Measurements from ENCODE around the gene IQGAP3.
A peak's percentile ranks its signal among the peaks of the same experiment; 100 is the strongest.

IQGAP3 gene

DNA sequence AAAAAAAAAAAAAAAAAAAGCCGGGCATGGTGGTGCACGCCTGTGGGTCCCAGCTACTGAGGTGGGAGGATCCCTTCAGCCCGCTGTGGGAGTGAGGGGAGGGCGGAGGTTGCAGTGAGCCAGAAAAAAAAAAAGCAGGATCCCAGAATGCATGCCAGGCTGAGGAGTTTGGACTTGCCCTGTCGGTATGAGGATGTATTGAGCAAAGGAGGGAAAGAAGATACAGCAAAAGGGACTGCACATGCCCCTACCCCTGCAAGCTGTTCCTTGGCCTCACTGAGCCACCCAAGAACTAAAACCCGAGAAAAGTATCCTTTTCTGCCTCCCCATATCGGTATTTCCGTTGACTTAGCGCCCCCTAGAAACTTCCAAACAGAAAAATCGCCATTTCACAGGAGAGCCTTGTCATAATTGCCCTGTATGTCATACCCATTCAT is 30.2 kb upstream of the IQGAP3 start:
- DNase-seq (ENCODE audit: low read depth in 1 of 2, low spot score in 1 of 2), result no peak
- no peak for TF ChIP-seq JUND (IDR thresholded peaks at IDR 0.05; ENCODE audit: low read depth)
- in situ Hi-C loops (cut with HindIII; ENCODE audit: low pct_unique_long_range_greater_than_20kb, low sequenced_read_pairs), result no loop called here

DNA sequence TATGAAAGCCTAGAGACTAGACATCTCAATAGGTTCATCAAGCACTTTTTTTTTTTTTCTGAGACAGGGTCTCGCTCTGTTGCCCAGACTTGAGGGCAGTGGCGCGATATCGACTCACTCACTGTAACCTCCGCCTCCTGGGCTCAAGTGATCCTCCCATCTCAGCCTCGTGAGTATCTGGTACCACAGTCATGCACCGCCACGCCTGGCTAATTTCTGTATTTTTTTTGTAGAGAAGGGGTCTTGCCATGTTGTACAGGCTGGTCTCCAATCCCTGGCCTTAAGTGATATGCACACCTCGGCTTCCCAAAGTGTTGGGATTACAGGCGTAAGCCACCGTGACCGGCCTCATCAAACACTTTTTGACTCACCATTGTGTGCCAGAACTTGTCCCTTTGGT is 29.5 kb upstream of the IQGAP3 start:
- in situ Hi-C loops (cut with HindIII; ENCODE audit: low pct_unique_long_range_greater_than_20kb, low sequenced_read_pairs), result no loop called here
- no peak for DNase-seq (ENCODE audit: low read depth in 1 of 2, low spot score in 1 of 2)
- TF ChIP-seq JUND (IDR thresholded peaks at IDR 0.05; ENCODE audit: low read depth), result no peak

DNA sequence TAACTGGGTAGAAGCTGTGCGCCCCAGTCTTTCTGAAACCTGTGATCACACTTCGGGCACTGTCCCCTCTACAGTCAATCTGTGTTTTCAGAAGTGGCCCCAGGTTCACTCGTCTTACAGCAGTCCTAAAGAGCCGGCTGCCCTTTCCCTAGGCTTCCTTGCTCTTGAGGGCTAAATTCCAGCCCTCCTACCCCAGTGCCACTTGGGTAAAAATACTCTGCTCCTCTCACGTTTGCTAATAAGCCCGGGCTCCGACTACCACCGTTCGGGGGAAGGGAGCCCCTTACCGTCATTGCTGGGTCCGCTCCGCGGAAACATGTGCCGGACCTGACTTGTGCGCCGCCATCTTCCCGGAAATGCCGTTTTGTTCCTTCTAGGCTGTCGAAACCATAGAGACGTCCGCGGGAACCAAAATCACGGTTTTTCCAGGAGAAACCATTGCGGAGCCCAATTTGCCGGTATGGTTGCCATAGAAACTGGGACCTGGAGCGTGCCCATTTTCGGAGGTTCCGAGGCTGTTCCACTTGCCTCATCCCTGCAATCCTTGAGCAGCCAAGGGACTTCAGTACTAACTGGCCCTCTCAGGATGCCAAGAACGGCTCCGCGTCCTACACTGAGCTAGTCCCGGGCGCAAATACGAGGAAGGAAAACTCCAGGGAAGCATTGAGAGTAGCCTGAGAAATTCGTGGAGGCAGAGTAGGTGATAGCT is 28.9 kb upstream of the IQGAP3 start, which contains the start of gene GPATCH4:
GPATCH4 (minus strand) TSS at position 358 of the 709 bp plus-strand sequence.
- peak; percentile 59 to 82 for DNase-seq (ENCODE audit: low read depth in 1 of 2, low spot score in 1 of 2)
- in situ Hi-C loops (cut with HindIII; ENCODE audit: low pct_unique_long_range_greater_than_20kb, low sequenced_read_pairs), result no loop called here
- no peak for TF ChIP-seq JUND (IDR thresholded peaks at IDR 0.05; ENCODE audit: low read depth)

DNA sequence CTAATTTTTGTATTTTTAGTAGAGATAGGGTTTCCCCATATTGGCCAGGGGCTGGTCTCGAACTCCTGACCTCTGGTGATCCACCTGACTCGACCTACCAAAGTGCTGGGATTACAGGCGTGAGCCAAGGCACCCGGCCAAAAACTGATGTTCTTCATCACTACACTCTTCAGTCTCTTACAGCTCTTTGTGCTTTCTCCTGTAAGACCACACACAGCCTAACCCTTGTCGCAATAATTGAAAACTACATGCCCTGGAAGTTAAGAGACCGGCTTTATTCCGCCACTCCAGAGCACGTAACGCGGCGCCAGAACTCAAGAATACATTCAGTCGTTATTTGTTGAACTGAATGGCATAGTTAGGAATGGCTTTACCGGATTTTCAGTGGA is 28.4 kb upstream of the IQGAP3 start:
- DNase-seq (ENCODE audit: low read depth in 1 of 2, low spot score in 1 of 2), result peak in 1 of 2 experiments; percentile 33
- no peak for TF ChIP-seq JUND (IDR thresholded peaks at IDR 0.05; ENCODE audit: low read depth)
- in situ Hi-C loops (cut with HindIII; ENCODE audit: low pct_unique_long_range_greater_than_20kb, low sequenced_read_pairs), result no loop called here

DNA sequence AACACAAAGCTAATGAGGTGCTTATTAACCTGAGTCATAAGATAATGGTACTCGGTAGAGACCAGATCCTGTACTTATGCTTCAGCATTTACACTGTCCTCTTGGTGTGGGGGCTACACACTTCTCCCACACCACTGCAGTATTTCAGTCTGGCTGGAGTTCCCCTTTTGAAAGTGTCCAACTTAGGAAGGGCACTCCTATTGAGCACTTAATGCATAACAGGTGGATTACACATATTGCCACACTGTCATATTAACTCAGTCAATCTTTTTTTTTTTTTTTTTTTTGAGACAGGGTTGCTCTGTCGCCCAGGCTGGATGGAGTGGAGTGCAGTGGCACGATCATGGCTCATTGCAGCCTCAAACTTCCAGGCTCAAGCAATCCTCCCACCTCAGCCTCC is 27.4 kb upstream of the IQGAP3 start:
- DNase-seq (ENCODE audit: low read depth in 1 of 2, low spot score in 1 of 2), result peak in 1 of 2 experiments; percentile 40
- TF ChIP-seq JUND (IDR thresholded peaks at IDR 0.05; ENCODE audit: low read depth), result no peak
- in situ Hi-C loops (cut with HindIII; ENCODE audit: low pct_unique_long_range_greater_than_20kb, low sequenced_read_pairs), result no loop called here

DNA sequence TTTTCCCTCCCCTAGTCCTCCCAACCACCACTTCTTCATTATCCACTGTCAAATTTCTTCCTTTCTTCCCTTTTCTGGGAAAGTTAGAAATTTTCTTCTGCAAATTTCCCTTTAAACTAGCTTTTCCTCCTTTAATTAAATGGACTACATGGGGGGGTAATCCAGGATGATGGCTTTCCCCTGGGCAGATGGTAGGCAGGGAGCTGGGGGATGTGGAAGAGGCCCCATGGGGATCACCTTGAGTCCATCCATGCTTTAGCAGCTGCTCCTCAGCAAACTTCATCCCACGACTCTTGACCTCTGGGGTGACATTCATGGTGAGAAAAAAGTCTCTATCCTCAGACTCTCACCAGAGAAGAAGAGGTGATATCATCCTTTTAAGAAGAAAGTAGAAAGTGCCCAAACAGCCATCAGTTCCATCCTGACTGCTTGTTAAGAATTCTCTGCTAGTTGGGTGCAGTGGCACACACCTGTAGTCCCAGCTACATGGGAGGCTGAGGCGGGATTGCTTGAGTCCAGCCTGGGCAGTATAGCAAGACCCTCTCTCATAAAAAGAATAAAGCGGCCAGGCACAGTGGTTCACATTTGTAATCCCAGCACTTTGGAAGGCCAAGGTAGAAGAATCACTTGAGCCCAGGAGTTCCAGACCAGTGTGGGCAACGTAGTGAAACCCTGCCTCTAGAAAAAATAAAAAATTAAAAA is 26.5 kb upstream of the IQGAP3 start:
- in situ Hi-C loops (cut with HindIII; ENCODE audit: low pct_unique_long_range_greater_than_20kb, low sequenced_read_pairs), result no loop called here
- no peak for TF ChIP-seq JUND (IDR thresholded peaks at IDR 0.05; ENCODE audit: low read depth)

DNA sequence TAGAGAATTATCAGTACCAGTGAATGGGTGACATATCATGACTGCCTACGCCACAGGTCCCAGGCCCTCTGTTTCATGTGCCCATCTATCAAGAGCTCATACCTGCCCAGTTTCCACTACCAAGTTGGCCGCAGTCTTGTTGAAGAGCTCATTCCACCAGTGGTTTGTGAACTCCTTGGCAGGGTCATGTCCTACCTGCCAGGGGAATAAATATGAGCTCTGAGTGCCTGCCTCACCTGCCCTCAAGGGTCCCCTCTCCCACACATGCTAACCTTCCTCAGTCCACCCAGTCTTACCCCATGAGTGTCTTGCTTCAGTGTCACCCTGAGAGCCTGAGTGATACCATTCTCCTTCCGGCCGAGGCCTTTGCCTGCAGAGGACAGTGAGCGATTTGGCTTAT is 25.8 kb upstream of the IQGAP3 start:
- no peak for TF ChIP-seq JUND (IDR thresholded peaks at IDR 0.05; ENCODE audit: low read depth)
- DNase-seq (ENCODE audit: low read depth in 1 of 2, low spot score in 1 of 2), result no peak

More for the DNA sequence above, 26.5 kb upstream of the IQGAP3 start:
- no peak for DNase-seq (ENCODE audit: low read depth in 1 of 2, low spot score in 1 of 2)

DNA sequence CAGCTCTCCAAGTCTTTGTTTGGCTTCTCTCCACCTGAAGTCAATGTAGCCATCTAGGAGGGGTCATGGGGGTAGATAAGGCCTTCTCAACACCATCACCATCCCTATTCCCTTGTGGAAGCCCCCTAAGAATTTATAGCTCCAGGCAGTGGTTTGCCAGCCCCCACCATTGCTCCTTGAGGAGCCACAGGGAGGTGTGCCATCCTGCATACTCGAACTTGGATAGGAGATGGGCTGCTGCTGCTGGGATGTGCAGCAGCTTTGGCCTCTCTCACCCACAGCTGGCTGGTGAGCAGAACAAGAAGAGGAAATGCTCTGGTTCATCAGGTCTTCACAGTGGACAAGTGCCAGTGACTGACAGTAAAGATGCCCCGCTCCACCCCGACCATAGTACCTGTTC is 24.1 kb upstream of the IQGAP3 start:
- no peak for TF ChIP-seq JUND (IDR thresholded peaks at IDR 0.05; ENCODE audit: low read depth)
- in situ Hi-C loops (cut with HindIII; ENCODE audit: low pct_unique_long_range_greater_than_20kb, low sequenced_read_pairs), result no loop called here

More for the DNA sequence above, 25.8 kb upstream of the IQGAP3 start:
- in situ Hi-C loops (cut with HindIII; ENCODE audit: low pct_unique_long_range_greater_than_20kb, low sequenced_read_pairs), result no loop called here

DNA sequence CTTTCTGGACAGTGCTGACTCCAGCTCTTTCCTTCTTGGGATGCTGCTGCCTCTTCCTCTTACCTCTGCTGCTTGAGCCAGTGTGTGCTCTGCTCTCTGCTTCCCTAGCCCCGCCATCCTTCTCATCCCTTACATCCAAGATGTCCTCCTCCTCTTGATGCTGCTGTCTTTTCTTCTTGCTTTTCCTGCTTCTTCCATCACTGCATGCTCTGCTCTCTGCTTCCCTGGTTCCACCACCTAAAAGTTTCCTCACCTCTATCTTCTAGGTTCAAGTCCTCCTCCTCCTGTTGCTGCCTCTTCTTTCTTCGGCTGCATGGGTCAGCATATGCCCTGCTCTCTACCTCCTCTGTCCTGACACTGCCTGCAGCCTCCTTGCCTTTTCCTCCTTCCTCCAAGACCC is 22.7 kb upstream of the IQGAP3 start:
- no peak for DNase-seq (ENCODE audit: low read depth in 1 of 2, low spot score in 1 of 2)
- no peak for TF ChIP-seq JUND (IDR thresholded peaks at IDR 0.05; ENCODE audit: low read depth)
- in situ Hi-C loops (cut with HindIII; ENCODE audit: low pct_unique_long_range_greater_than_20kb, low sequenced_read_pairs), result no loop called here

More for the DNA sequence above, 24.1 kb upstream of the IQGAP3 start:
- DNase-seq (ENCODE audit: low read depth in 1 of 2, low spot score in 1 of 2), result no peak

DNA sequence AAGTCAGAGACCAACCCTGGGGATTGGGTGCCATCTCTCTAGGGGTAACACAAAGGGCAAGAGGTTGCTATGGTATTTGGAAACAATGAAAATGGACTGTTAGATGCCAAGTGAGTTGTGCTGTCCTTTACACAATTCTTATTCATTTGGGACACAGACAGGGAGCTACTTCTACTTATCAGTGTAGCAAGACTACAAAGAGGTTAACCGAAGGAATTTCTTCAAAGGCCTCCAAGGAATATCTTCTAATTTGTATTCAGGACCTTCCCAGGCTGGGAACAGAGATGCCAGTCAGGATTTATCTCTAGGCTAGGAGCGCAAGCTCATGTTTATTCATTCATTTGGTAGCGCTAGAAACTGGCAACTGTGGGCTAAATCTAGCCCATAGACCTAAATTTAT is 21.8 kb upstream of the IQGAP3 start:
- TF ChIP-seq JUND (IDR thresholded peaks at IDR 0.05; ENCODE audit: low read depth), result no peak
- no peak for DNase-seq (ENCODE audit: low read depth in 1 of 2, low spot score in 1 of 2)
- in situ Hi-C loops (cut with HindIII; ENCODE audit: low pct_unique_long_range_greater_than_20kb, low sequenced_read_pairs), result no loop called here

DNA sequence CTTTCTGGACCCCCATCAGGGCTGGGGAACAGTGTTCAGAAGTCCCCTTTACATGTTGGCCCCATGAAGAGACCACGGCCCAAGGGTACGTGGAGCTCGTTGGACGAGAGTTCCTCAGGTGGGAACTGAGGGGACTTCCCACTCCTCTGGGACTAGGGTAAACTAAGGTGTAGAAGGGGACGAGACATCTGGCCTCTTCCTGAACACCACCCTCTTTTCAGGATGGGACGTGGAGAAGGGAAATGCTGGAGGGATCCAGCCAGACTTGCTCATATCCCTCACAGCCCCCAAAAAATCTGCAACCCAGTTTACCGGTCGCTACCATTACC is 21.3 kb upstream of the IQGAP3 start:
- TF ChIP-seq JUND (IDR thresholded peaks at IDR 0.05; ENCODE audit: low read depth), result no peak
- in situ Hi-C loops (cut with HindIII; ENCODE audit: low pct_unique_long_range_greater_than_20kb, low sequenced_read_pairs), result no loop called here
- no peak for DNase-seq (ENCODE audit: low read depth in 1 of 2, low spot score in 1 of 2)

DNA sequence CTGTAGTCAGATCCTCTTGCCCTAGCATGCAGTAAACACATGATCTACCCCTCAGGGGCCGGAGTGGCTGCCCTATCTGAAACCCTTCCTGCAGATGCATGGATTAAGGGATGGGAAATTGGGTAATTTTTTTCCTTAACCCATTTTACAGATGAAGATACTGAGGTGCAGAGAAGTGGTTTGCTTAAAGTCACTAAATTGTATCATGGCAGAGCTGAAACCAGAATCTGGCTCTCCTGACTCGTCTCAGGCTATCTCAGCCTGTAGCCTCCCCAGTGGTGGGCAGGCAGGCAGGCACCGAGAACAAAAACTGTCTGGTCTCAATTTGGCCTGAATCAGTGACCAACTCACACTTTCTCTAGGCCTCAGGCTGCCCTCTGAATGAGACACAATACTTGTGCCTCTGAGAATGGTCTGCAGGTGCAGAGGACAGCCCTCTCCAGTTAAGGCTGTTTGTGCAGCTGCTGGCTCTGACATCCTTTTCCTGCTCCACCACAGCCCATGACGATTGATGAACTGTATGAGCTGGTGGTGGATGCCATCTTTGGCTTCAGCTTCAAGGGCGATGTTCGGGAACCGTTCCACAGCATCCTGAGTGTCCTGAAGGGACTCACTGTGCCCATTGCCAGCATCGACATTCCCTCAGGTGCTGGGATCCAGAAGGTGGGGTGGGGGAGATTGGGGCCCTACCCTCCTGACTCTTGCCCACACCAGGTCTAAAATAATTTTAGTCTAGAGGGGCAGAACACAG is 20.7 kb upstream of the IQGAP3 start:
- in situ Hi-C loops (cut with HindIII; ENCODE audit: low pct_unique_long_range_greater_than_20kb, low sequenced_read_pairs), result no loop called here
- TF ChIP-seq JUND (IDR thresholded peaks at IDR 0.05; ENCODE audit: low read depth), result no peak
- no peak for DNase-seq (ENCODE audit: low read depth in 1 of 2, low spot score in 1 of 2)

Data from T47D (cell line).